Measurements from ENCODE around the gene STAP2. TPM values are rescaled to one million over a fixed set of nuclear protein-coding genes. Genes with fewer than 3 reads are reported as not detected.
A peak's percentile ranks its signal among the peaks of the same experiment; 100 is the strongest.

STAP2 gene
- total and polyA plus RNA-seq, 9 of the 15 experiments (the other 6 are each of a cell fraction or from before 2014, with no cell fraction given), result 1.2 to 9.8 (median 4.5) TPM

DNA sequence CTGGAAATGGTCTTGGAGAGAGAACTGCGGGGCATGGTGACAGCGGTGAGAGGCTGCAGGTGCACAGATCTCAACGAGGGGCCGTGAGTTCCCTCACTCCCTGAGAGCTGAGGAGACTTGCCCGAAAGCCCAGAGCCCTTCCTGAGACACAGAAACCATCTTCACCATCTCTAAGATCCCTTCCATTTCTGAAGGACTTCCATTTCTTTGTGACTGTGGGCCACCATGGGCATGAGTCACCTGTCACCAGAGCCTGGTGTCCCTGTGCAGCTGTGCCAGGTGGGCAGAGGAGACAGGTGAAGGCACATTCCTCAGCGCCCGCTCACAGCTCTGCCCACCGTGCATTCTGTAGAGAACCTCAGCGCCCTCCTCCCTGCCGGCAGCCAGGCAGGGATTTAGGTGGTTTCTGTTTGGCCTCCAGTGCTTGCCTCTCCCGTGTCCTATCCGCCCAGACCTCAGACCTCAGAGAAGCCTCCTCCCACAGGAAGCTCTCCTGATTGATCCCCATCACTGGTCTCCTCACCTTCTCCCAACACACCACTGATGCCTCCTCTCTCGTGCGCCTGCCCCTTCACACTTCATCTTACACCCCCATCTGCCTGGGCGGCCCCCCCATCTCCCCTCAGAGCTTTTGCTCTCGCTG, 37.5 kb upstream of the STAP2 start (continued):
- TF ChIP-seq, protein P1, sequence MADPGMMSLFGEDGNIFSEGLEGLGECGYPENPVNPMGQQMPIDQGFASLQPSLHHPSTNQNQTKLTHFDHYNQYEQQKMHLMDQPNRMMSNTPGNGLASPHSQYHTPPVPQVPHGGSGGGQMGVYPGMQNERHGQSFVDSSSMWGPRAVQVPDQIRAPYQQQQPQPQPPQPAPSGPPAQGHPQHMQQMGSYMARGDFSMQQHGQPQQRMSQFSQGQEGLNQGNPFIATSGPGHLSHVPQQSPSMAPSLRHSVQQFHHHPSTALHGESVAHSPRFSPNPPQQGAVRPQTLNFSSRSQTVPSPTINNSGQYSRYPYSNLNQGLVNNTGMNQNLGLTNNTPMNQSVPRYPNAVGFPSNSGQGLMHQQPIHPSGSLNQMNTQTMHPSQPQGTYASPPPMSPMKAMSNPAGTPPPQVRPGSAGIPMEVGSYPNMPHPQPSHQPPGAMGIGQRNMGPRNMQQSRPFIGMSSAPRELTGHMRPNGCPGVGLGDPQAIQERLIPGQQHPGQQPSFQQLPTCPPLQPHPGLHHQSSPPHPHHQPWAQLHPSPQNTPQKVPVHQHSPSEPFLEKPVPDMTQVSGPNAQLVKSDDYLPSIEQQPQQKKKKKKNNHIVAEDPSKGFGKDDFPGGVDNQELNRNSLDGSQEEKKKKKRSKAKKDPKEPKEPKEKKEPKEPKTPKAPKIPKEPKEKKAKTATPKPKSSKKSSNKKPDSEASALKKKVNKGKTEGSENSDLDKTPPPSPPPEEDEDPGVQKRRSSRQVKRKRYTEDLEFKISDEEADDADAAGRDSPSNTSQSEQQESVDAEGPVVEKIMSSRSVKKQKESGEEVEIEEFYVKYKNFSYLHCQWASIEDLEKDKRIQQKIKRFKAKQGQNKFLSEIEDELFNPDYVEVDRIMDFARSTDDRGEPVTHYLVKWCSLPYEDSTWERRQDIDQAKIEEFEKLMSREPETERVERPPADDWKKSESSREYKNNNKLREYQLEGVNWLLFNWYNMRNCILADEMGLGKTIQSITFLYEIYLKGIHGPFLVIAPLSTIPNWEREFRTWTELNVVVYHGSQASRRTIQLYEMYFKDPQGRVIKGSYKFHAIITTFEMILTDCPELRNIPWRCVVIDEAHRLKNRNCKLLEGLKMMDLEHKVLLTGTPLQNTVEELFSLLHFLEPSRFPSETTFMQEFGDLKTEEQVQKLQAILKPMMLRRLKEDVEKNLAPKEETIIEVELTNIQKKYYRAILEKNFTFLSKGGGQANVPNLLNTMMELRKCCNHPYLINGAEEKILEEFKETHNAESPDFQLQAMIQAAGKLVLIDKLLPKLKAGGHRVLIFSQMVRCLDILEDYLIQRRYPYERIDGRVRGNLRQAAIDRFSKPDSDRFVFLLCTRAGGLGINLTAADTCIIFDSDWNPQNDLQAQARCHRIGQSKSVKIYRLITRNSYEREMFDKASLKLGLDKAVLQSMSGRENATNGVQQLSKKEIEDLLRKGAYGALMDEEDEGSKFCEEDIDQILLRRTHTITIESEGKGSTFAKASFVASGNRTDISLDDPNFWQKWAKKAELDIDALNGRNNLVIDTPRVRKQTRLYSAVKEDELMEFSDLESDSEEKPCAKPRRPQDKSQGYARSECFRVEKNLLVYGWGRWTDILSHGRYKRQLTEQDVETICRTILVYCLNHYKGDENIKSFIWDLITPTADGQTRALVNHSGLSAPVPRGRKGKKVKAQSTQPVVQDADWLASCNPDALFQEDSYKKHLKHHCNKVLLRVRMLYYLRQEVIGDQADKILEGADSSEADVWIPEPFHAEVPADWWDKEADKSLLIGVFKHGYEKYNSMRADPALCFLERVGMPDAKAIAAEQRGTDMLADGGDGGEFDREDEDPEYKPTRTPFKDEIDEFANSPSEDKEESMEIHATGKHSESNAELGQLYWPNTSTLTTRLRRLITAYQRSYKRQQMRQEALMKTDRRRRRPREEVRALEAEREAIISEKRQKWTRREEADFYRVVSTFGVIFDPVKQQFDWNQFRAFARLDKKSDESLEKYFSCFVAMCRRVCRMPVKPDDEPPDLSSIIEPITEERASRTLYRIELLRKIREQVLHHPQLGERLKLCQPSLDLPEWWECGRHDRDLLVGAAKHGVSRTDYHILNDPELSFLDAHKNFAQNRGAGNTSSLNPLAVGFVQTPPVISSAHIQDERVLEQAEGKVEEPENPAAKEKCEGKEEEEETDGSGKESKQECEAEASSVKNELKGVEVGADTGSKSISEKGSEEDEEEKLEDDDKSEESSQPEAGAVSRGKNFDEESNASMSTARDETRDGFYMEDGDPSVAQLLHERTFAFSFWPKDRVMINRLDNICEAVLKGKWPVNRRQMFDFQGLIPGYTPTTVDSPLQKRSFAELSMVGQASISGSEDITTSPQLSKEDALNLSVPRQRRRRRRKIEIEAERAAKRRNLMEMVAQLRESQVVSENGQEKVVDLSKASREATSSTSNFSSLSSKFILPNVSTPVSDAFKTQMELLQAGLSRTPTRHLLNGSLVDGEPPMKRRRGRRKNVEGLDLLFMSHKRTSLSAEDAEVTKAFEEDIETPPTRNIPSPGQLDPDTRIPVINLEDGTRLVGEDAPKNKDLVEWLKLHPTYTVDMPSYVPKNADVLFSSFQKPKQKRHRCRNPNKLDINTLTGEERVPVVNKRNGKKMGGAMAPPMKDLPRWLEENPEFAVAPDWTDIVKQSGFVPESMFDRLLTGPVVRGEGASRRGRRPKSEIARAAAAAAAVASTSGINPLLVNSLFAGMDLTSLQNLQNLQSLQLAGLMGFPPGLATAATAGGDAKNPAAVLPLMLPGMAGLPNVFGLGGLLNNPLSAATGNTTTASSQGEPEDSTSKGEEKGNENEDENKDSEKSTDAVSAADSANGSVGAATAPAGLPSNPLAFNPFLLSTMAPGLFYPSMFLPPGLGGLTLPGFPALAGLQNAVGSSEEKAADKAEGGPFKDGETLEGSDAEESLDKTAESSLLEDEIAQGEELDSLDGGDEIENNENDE (IDR thresholded peaks at IDR 0.05; ENCODE audit: low read depth, low read length), result no peak
- 0 out of 2 replicates have a peak, but pooled peaks have one; percentile 27 for TF ChIP-seq SUPT5H (IDR thresholded peaks at IDR 0.05)
- TF ChIP-seq HNRNPUL1 (IDR thresholded peaks at IDR 0.05; ENCODE audit: low read length), result no peak
- no peak for TF ChIP-seq ZNF175 (CRISPR knock-in tag; IDR thresholded peaks at IDR 0.05; ENCODE audit: low read depth)
- no peak for TF ChIP-seq NFRKB (IDR thresholded peaks at IDR 0.05; ENCODE audit: low read depth)
- TF ChIP-seq CHCHD3 (CRISPR knock-in tag; IDR thresholded peaks at IDR 0.05), result no peak
- TF ChIP-seq GTF2E2 (tag; IDR thresholded peaks at IDR 0.05), result no peak
- TF ChIP-seq, protein P2, sequence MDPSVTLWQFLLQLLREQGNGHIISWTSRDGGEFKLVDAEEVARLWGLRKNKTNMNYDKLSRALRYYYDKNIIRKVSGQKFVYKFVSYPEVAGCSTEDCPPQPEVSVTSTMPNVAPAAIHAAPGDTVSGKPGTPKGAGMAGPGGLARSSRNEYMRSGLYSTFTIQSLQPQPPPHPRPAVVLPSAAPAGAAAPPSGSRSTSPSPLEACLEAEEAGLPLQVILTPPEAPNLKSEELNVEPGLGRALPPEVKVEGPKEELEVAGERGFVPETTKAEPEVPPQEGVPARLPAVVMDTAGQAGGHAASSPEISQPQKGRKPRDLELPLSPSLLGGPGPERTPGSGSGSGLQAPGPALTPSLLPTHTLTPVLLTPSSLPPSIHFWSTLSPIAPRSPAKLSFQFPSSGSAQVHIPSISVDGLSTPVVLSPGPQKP (CRISPR knock-in tag; IDR thresholded peaks at IDR 0.05), result no peak
- no peak for TF ChIP-seq CREBBP (IDR thresholded peaks at IDR 0.05; ENCODE audit: low read depth, low read length)
- peak in 1 of 2 experiments; percentile 16; a peak in 2 of 4 replicates for TF ChIP-seq MAZ (CRISPR knock-in tag; conservative IDR thresholded peaks at IDR 0.05 in 1 of 2, IDR thresholded peaks at IDR 0.05 in 1 of 2)
- no peak for TF ChIP-seq MED1 (CRISPR knock-in tag; IDR thresholded peaks at IDR 0.05; ENCODE audit: borderline replicate concordance)
- no peak for TF ChIP-seq ZNF695 (CRISPR knock-in tag; IDR thresholded peaks at IDR 0.05)
- no peak for TF ChIP-seq HDAC8 (tag; IDR thresholded peaks at IDR 0.05)
- no peak for TF ChIP-seq SMARCE1 (IDR thresholded peaks at IDR 0.05)
- TF ChIP-seq CREM (IDR thresholded peaks at IDR 0.05; ENCODE audit: low read depth), result no peak
- no peak for TF ChIP-seq ZNF431 (CRISPR knock-in tag; IDR thresholded peaks at IDR 0.05)
- no peak for TF ChIP-seq CBX8 (IDR thresholded peaks at IDR 0.05; ENCODE audit: borderline replicate concordance, extremely low read depth, low read depth, low read length, poor library complexity, severe bottlenecking)
